Aorta (tissue), 5 donors: Measurements from ENCODE around the gene DNAH5. TPM values are rescaled to one million over a fixed set of nuclear protein-coding genes. Genes with fewer than 3 reads are reported as not detected.

ENCODE experiments used
- ATAC-seq: fragments of 200-7000 bp; cut with Tn5 transposase; one replicate; pipeline ENCODE4 v1.9.1; 2022; ENCODE audit warnings: moderate library complexity; ENCODE audit not compliant: low FRiP score
- DNase-seq, 2 donors: peaks; one replicate each; pipeline ENCODE4 v3.0.0-alpha.2; 2020
- H3K27ac ChIP-seq, 2 donors: one replicate each; pipeline ENCODE4 v1.5.1; 2013; ENCODE audit warnings: low read length in 2 of 2, mild to moderate bottlenecking in 2 of 2, moderate library complexity in 2 of 2, control low read depth in 1 of 2, inconsistent platforms in 1 of 2, low read depth in 1 of 2
- H3K27me3 ChIP-seq, 2 donors: one replicate each; pipeline ENCODE4 v1.6.1; 2013; ENCODE audit warnings: control low read depth in 1 of 2, low read length in 1 of 2, mild to moderate bottlenecking in 1 of 2, moderate library complexity in 1 of 2; ENCODE audit not compliant: insufficient read depth in 2 of 2, control insufficient read depth in 1 of 2
- H3K36me3 ChIP-seq, 2 donors: one replicate each; pipeline ENCODE4 v1.6.1; 2013; ENCODE audit warnings: control low read depth in 1 of 2, low read length in 1 of 2, mild to moderate bottlenecking in 1 of 2; ENCODE audit not compliant: insufficient read depth in 2 of 2, control insufficient read depth in 1 of 2
- H3K4me1 ChIP-seq, 2 donors: one replicate each; pipeline ENCODE4 v1.6.1; 2013; ENCODE audit warnings: low read length in 2 of 2, control low read depth in 1 of 2, mild to moderate bottlenecking in 1 of 2, moderate library complexity in 1 of 2; ENCODE audit not compliant: insufficient read depth in 2 of 2, control insufficient read depth in 1 of 2
- H3K4me3 ChIP-seq, 2 donors: one replicate each; pipeline ENCODE4 v1.5.1; 2013; ENCODE audit warnings: low read length in 2 of 2, control low read depth in 1 of 2, mild to moderate bottlenecking in 1 of 2
- H3K9me3 ChIP-seq: one replicate; pipeline ENCODE4 v1.6.1; 2013; ENCODE audit warnings: mild to moderate bottlenecking, low read length; ENCODE audit not compliant: control insufficient read depth
- WGBS, 2 donors: extraction: QIAGEN DNeasy Blood & Tissue Kit; methylation state at CpG; one replicate each; pipeline ENCODE4 v1.1.7; 2013; 5-methylcytosine and 5-hydroxymethylcytosine counted together
- intact Hi-C, 2 donors: fragments of 100-400 bp; cut with DNase I; formaldehyde crosslinking; loops; one replicate each; pipeline versions ENCODE4 v1.14.2 to v1.15.0; 2022
- polyA plus RNA-seq, 2 donors: library from polyadenylated mRNA; stranded (reverse); fragments of 200-250 nt; gene quantifications; one replicate each; pipeline ENCODE4 v1.2.3, GENCODE V29; 2013
- total RNA-seq, 2 donors: library from RNA; stranded (reverse); fragmentation: NEBNext Ultra II Directional; extraction: Animal tissue kit (Norgen Biotek cat#: 25700); gene quantifications; one replicate each; pipeline ENCODE4 v1.2.1, GENCODE V29; 2021
- donor health status: healthy with polysubstance abuse.
- donor health status: Bipolar disorder and iron deficiency.
- donor health status: DM: no; HTN: no; CAD: no.
- donor health status: DM: no; HTN: no; CAD: no.
- donor health status: DM: yes; HTN: yes; CAD: no.

Gene DNAH5
- total and polyA plus RNA-seq, 4 donors: 0.03 to 0.57 (median 0.36) TPM; not detected in 1

DNA sequence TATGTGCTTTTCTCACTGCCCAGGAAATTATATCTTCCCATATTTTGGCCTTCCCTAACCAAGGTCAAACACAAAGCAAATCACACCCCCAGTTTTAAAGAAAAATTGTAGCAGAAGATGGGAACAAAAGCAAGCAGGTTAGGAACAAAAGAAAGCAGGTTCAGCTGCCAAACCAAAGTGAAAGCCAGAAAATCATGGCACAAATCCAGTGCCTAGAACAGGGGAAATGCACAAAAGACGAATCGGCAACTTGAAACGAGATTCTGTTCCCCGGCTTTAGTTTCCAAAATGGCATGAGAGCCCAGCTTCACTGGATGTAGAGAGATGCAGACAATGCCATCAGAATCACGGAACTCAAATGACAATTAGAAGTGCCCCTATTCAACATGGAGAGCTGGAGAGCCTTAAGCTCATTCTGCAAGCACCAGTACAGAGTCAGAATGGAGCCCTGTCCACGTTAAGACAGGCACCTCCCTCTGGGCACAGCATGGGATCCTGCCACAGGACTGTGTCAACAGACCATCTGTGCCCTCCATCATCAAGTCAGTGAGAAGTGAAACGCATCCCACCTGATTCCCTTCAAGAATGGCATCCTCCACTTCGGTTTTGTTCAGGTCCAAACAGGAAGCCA lies 13.8 kb downstream of the DNAH5 start:
- Histone ChIP-seq H3K27ac (no peak overlapping the region), H3K27me3 (no peaks in the 10 kb centered on the region), H3K9me3 (peaks cover 5% of the 10 kb centered on the region), H3K36me3 (no peaks in the 10 kb centered on the region), H3K4me1 (no peaks in the 10 kb centered on the region), H3K4me3 (no peak overlapping the region)
- ATAC-seq (no peak), DNase-seq (no peak)
- intact Hi-C loops: no loop called here
- WGBS, 2 donors: 64 to 70% methylated on average over 8 of the region's 8 CpGs

GRCh38 chr5:13926731-13927130 lies 17.8 kb downstream of the DNAH5 start:
- intact Hi-C loops: no loop called here
- ATAC-seq: no peak
- 74 to 82% methylated on average over 4 of the region's 4 CpGs for WGBS, 2 donors

GRCh38 chr5:13921578-13921977 lies 22.9 kb downstream of the DNAH5 start:
- ATAC-seq (no peak), DNase-seq (no peak)
- Histone ChIP-seq H3K4me3 (no peak overlapping the region), H3K9me3 (no peaks in the 10 kb centered on the region), H3K4me1 (no peaks in the 10 kb centered on the region), H3K27me3 (no peaks in the 10 kb centered on the region), H3K36me3 (no peaks in the 10 kb centered on the region), H3K27ac (no peak overlapping the region)
- intact Hi-C loops: no loop called here
- WGBS, 2 donors: 19 to 26% methylated on average over 2 of the region's 2 CpGs

More at GRCh38 chr5:13926731-13927130, 17.8 kb downstream of the DNAH5 start:
- no peak overlapping the region for H3K27ac ChIP-seq
- no peaks in the 10 kb centered on the region for H3K27me3 ChIP-seq
- no peaks in the 10 kb centered on the region for H3K9me3 ChIP-seq
- DNase-seq: no peak
- H3K36me3 ChIP-seq: no peaks in the 10 kb centered on the region
- H3K4me3 ChIP-seq: no peak overlapping the region
- H3K4me1 ChIP-seq: no peaks in the 10 kb centered on the region

DNA sequence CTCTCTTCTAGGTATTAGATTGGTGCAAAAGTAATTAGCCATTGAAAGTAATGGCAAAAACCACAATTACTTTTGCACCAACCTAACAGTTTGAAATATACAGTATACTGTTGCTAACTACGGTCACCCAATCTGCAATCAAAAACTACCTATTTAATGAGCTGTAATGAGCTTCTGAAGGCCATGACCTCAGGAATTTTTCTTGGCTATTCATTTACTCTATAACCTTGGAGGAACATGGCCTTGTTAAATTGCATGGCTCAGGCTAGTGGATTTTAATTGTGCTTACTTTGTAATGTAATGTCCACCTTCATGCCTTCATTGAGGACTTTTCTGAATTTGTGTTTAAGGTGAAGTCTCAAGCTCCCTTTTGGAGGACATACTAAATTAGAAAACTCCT lies 24.7 kb downstream of the DNAH5 start:
- Histone ChIP-seq H3K27ac (no peak overlapping the region), H3K4me3 (no peak overlapping the region), H3K9me3 (no peaks in the 10 kb centered on the region), H3K4me1 (no peaks in the 10 kb centered on the region), H3K36me3 (no peaks in the 10 kb centered on the region), H3K27me3 (no peaks in the 10 kb centered on the region)
- intact Hi-C loops: no loop called here
- DNase-seq (no peak), ATAC-seq (no peak)
- WGBS, 2 donors: 92 to 93% methylated on average over 1 of the region's 1 CpG

DNA sequence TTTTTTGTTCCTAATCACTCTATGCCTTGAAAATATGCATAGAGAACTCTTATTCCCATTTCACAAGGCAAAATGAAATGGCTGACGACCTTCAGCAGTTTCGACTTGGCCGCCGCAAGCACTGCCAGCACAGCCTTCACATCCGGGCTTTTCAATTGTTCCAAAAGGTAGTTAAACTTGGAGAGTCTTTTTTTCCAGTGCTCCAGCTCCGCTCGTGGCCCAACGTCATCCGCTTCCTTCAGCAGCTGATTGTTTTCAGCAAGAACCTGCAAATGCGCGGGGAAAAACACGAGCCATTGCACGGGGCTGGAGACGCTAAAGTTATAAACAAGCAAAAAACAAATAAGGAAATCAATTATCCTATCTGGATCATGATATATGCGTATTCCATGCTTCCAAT lies 25.4 kb downstream of the DNAH5 start:
- Histone ChIP-seq H3K27ac (no peak overlapping the region), H3K27me3 (no peaks in the 10 kb centered on the region), H3K4me1 (no peaks in the 10 kb centered on the region), H3K4me3 (no peak overlapping the region), H3K36me3 (no peaks in the 10 kb centered on the region), H3K9me3 (no peaks in the 10 kb centered on the region)
- no peak for DNase-seq
- intact Hi-C loops: no loop called here
- ATAC-seq: no peak
- WGBS, 2 donors: 86 to 87% methylated on average over 15 of the region's 15 CpGs

GRCh38 chr5:13917061-13917460 lies 27.4 kb downstream of the DNAH5 start:
- ATAC-seq (no peak), DNase-seq (no peak)
- Histone ChIP-seq H3K36me3 (no peaks in the 10 kb centered on the region), H3K9me3 (no peaks in the 10 kb centered on the region), H3K4me3 (no peak overlapping the region), H3K27me3 (no peaks in the 10 kb centered on the region), H3K27ac (no peak overlapping the region), H3K4me1 (no peaks in the 10 kb centered on the region)
- WGBS, 2 donors: 88% methylated on average over 5 of the region's 5 CpGs
- intact Hi-C loops: no loop called here

- H3K9me3 ChIP-seq: no peaks in the 10 kb centered on the region
- H3K4me1 ChIP-seq: no peaks in the 10 kb centered on the region
- DNase-seq (no peak), ATAC-seq (no peak)
- no peaks in the 10 kb centered on the region for H3K36me3 ChIP-seq
- H3K4me3 ChIP-seq: no peak overlapping the region
- H3K27ac ChIP-seq: no peak overlapping the region
- intact Hi-C loops: no loop called here
- no peaks in the 10 kb centered on the region for H3K27me3 ChIP-seq
- 82 to 85% methylated on average over 3 of the region's 3 CpGs for WGBS, 2 donors
Observed at GRCh38 chr5:13913962-13914361, 30.5 kb downstream of the DNAH5 start.

DNA sequence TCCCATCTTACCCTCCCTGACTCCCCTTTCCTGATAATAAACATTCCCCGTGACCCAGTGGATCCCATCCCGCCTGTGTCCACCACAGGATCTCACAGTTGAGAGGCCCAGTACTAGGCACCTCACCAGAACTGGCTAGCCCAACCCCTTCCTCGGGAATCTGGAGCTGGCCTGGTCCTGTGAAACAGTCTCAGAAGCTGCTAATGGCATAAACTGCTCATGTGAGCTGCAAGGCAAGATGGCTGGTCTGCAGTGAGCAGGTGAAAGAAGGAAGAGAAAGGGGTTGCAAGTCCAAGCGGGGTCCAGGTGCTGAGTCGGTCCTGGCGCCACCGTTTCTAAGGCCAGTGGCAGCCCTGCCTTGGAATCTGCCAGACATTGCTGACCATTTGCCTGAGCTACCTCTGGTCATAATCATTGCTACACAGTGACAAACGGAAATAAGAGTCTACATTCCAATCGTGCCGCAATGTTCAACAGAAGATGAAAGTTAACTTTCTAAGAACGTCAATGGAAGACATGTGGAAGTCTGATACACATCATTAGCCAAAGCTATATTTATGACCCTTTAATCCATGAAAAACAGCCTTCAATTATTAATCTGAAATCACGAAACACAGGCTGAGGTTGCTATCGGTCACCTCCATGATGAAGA lies 33.7 kb downstream of the DNAH5 start:
- DNase-seq: no peak
- H3K4me3 ChIP-seq: no peak overlapping the region
- ATAC-seq: no peak
- intact Hi-C loops: no loop called here
- no peaks in the 10 kb centered on the region for H3K9me3 ChIP-seq
- no peaks in the 10 kb centered on the region for H3K36me3 ChIP-seq
- no peak overlapping the region for H3K27ac ChIP-seq
- WGBS, 2 donors: 82 to 87% methylated on average over 13 of the region's 13 CpGs
- no peaks in the 10 kb centered on the region for H3K4me1 ChIP-seq
- no peaks in the 10 kb centered on the region for H3K27me3 ChIP-seq

- Histone ChIP-seq H3K27ac (no peak overlapping the region), H3K4me1 (no peaks in the 10 kb centered on the region), H3K4me3 (no peak overlapping the region), H3K27me3 (no peaks in the 10 kb centered on the region), H3K9me3 (no peaks in the 10 kb centered on the region), H3K36me3 (no peaks in the 10 kb centered on the region)
- DNase-seq (no peak), ATAC-seq (no peak)
- 70 to 72% methylated on average over 2 of the region's 2 CpGs for WGBS, 2 donors
- intact Hi-C loops: no loop called here
Observed at GRCh38 chr5:13910201-13910600, 34.3 kb downstream of the DNAH5 start.
